SU-DHL-6 (cell line): ENCODE measurements around the gene EDARADD.

Experiments
- CTCF ChIP-seq: fragments of 200-600 bp; sonication (generic); IDR thresholded peaks from one replicate; pipeline ENCODE4 v1.5.1; 2017; ENCODE audit warnings: antibody characterized with exemption, mild to moderate bottlenecking, low read length, moderate library complexity; ENCODE audit not compliant: insufficient read depth, poor library complexity, severe bottlenecking
- EZH2phosphoT487 ChIP-seq: fragments of 200-600 bp; sonication (generic), shearing (Covaris generic); conservative IDR thresholded peaks from 2 replicates; pipeline ENCODE4 v1.6.1; 2018; ENCODE audit warnings: mild to moderate bottlenecking, antibody characterized with exemption, low read length, moderate library complexity, mixed read lengths

GRCh38 chr1:236381565-236382158, 12.4 kb upstream of the EDARADD start:
- TF ChIP-seq CTCF: no peak
- no peak for TF ChIP-seq EZH2phosphoT487
